HepG2 (cell line): Measurements from ENCODE around the gene ZNF425.

Source experiments
- CTCF ChIP-seq: sonication (generic); formaldehyde crosslinking; IDR thresholded peaks from 2 replicates; pipeline ENCODE4 v1.5.0; 2020; ENCODE audit warnings: mild to moderate bottlenecking, missing genetic modification reagents, moderate library complexity
- ZNF432 ChIP-seq: sonication (generic); formaldehyde crosslinking; IDR thresholded peaks from 2 replicates; pipeline ENCODE4 v1.5.0; 2020; ENCODE audit warnings: missing genetic modification reagents, mild to moderate bottlenecking, borderline replicate concordance

- TF ChIP-seq CTCF (CRISPR knock-in tag) (no peak), ZNF432 (no peak)
Measured at GRCh38 chr7:149175150-149175549, 49.0 kb upstream of the ZNF425 start.
